Neural crest cell (in vitro differentiated cells): ENCODE data around the gene TBC1D2. TPM values are rescaled to one million over a fixed set of nuclear protein-coding genes. Genes with fewer than 3 reads are reported as not detected.

ENCODE experiments used
- DNase-seq: peaks from one replicate; pipeline ENCODE4 v3.0.0; 2021; ENCODE audit warnings: low read depth, mixed read lengths, low spot score
- H3K27ac Mint-ChIP-seq: one replicate; pipeline ENCODE4 v1.8.0; 2021; ENCODE audit warnings: mild to moderate bottlenecking, mixed read lengths; ENCODE audit not compliant: unreplicated experiment
- H3K27me3 Mint-ChIP-seq: 2 replicates; pipeline ENCODE4 v1.8.0; 2021; ENCODE audit warnings: low read depth, mild to moderate bottlenecking, mixed read lengths
- H3K36me3 Mint-ChIP-seq: 2 replicates; pipeline ENCODE4 v1.8.0; 2021; ENCODE audit warnings: low read depth, mild to moderate bottlenecking, mixed read lengths
- H3K4me1 Mint-ChIP-seq: 2 replicates; pipeline ENCODE4 v1.8.0; 2021; ENCODE audit warnings: mixed read lengths
- H3K4me3 Mint-ChIP-seq: one replicate; pipeline ENCODE4 v1.8.0; 2021; ENCODE audit warnings: mild to moderate bottlenecking, mixed read lengths
- H3K9me3 Mint-ChIP-seq: 2 replicates; pipeline ENCODE4 v1.8.0; 2021; ENCODE audit warnings: mixed read lengths
- CTCF ChIP-seq: fragments of 200-600 bp; sonication (generic); conservative IDR thresholded peaks from 2 replicates; pipeline ENCODE4 v1.5.0; 2021; ENCODE audit warnings: antibody characterized with exemption, mild to moderate bottlenecking
- total RNA-seq: library from RNA; stranded (reverse); gene quantifications from 2 replicates; pipeline ENCODE4 v1.2.1, GENCODE V29; 2021

Gene TBC1D2
- total RNA-seq, 1 donor from 2014 or later, result 2.4 TPM

GRCh38 chr9:98302150-98302549 lies 46.7 kb upstream of the TBC1D2 start:
- Mint-ChIP-seq H3K27me3 (no peaks in the 10 kb centered on the region), H3K4me1 (peaks cover 16% of the 10 kb centered on the region), H3K9me3 (no peaks in the 10 kb centered on the region), H3K27ac (no peak overlapping the region), H3K36me3 (no peaks in the 10 kb centered on the region), H3K4me3 (no peak overlapping the region)
- no peak for DNase-seq
- TF ChIP-seq CTCF, result no peak

GRCh38 chr9:98300611-98301010 lies 45.2 kb upstream of the TBC1D2 start:
- peaks cover 16% of the 10 kb centered on the region for H3K4me1 Mint-ChIP-seq
- H3K4me3 Mint-ChIP-seq, result no peak overlapping the region
- no peaks in the 10 kb centered on the region for H3K9me3 Mint-ChIP-seq
- no peaks in the 10 kb centered on the region for H3K36me3 Mint-ChIP-seq
- H3K27me3 Mint-ChIP-seq, result no peaks in the 10 kb centered on the region
- H3K27ac Mint-ChIP-seq, result no peak overlapping the region
- no peak for TF ChIP-seq CTCF
- DNase-seq, result no peak

GRCh38 chr9:98298476-98298875 lies 43.0 kb upstream of the TBC1D2 start:
- no peak for DNase-seq
- no peak for TF ChIP-seq CTCF
- peaks cover 11% of the 10 kb centered on the region for H3K27me3 Mint-ChIP-seq
- no peaks in the 10 kb centered on the region for H3K9me3 Mint-ChIP-seq
- no peaks in the 10 kb centered on the region for H3K36me3 Mint-ChIP-seq
- no peak overlapping the region for H3K4me3 Mint-ChIP-seq
- no peak overlapping the region for H3K27ac Mint-ChIP-seq
- H3K4me1 Mint-ChIP-seq, result peaks cover 7% of the 10 kb centered on the region

- no peak for TF ChIP-seq CTCF
- Mint-ChIP-seq H3K9me3 (no peaks in the 10 kb centered on the region), H3K4me1 (no peaks in the 10 kb centered on the region), H3K27ac (no peak overlapping the region), H3K4me3 (no peak overlapping the region), H3K36me3 (no peaks in the 10 kb centered on the region), H3K27me3 (peaks cover 32% of the 10 kb centered on the region)
- DNase-seq, result no peak
Measured at GRCh38 chr9:98295824-98296223, 40.4 kb upstream of the TBC1D2 start.

- Mint-ChIP-seq H3K36me3 (no peaks in the 10 kb centered on the region), H3K27ac (no peak overlapping the region), H3K9me3 (no peaks in the 10 kb centered on the region), H3K4me1 (peaks cover 27% of the 10 kb centered on the region), H3K4me3 (no peak overlapping the region), H3K27me3 (peaks cover 39% of the 10 kb centered on the region)
- no peak for TF ChIP-seq CTCF
- no peak for DNase-seq
Measured at GRCh38 chr9:98291820-98292219, 36.4 kb upstream of the TBC1D2 start.

- TF ChIP-seq CTCF, result no peak
- H3K9me3 Mint-ChIP-seq, result no peaks in the 10 kb centered on the region
- no peaks in the 10 kb centered on the region for H3K36me3 Mint-ChIP-seq
- H3K4me1 Mint-ChIP-seq, result peaks cover 27% of the 10 kb centered on the region
- H3K27ac Mint-ChIP-seq, result no peak overlapping the region
- DNase-seq, result no peak
- peaks cover 39% of the 10 kb centered on the region for H3K27me3 Mint-ChIP-seq
- H3K4me3 Mint-ChIP-seq, result no peak overlapping the region
Measured at GRCh38 chr9:98290411-98290810, 35.0 kb upstream of the TBC1D2 start.
